ENCODE measurements around the gene C3orf62.
"Not testable (repeated sequence)": the region's sequence is repeated elsewhere in the genome, so short reads cannot be mapped to it uniquely, and the experiment has no call there.

The C3orf62 gene

DNA sequence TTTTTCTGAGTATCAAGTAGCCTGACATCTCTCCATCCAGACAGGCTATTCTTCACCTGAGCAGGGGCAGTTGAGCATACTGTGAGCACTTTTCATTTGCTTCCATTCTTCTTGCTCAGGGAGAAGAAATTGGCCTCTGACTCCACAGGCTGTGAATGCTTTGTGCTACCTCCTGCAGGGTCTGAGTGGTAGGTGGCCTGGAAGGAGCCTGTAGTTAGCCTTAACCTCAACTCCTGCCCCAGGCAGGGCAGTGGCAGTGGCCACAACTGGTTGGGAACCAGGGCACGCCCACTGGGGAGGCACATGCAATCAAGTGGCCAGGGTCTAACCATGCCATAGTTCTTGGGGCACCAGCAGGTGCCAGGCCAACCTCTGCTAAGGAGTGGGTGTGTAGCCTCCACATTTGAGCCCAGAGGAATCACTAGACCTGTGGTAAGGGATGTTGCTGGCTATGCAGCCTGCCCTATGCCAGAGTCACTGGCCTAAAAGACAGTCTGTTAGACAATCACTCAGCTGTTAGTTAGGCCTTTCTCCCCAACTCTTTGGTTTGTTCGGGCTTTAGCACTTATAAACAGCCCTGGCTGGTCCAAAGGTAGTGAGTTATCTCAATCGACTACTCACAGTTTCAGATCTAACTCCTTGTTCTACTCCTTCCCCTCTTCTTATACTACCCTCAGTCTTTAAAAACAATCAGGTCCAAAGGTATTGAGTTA is 7.4 kb downstream of the C3orf62 start:
- no peak for DNase-seq (ENCODE audit: low read depth)

DNA sequence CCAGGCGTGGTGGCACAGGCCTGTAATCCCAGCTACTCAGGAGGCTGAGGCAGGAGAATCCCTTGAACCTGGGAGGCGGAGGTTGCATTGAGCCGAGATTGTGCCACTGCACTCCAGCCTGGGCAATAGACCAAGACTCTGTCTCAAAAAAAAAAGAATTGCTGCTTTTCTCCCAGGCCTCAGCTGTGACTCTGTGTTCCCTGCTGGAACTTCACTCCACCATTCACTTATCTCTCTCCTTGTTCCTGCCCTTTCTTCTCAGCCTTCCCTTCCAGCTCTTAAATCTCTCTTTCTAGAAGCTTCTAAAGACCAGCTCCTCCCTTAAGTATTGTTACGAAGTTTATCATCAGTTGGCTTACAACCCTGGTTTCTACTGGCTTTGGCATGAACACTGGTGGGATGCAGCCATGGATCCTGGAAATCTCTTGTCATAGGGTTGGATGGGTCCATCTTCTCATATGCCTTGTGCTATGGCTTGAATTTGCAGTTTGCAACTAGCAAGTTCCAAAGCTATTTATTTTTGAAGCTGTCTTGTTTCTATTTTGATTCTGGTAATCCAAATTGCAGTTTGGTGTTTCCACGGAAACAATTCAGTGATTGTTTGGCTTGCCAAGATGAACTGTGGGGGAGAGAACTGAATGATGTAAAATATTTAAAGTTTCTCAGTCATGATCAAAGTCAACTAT is 10.5 kb downstream of the C3orf62 start:
- DNase-seq (ENCODE audit: low read depth), result no peak

DNA sequence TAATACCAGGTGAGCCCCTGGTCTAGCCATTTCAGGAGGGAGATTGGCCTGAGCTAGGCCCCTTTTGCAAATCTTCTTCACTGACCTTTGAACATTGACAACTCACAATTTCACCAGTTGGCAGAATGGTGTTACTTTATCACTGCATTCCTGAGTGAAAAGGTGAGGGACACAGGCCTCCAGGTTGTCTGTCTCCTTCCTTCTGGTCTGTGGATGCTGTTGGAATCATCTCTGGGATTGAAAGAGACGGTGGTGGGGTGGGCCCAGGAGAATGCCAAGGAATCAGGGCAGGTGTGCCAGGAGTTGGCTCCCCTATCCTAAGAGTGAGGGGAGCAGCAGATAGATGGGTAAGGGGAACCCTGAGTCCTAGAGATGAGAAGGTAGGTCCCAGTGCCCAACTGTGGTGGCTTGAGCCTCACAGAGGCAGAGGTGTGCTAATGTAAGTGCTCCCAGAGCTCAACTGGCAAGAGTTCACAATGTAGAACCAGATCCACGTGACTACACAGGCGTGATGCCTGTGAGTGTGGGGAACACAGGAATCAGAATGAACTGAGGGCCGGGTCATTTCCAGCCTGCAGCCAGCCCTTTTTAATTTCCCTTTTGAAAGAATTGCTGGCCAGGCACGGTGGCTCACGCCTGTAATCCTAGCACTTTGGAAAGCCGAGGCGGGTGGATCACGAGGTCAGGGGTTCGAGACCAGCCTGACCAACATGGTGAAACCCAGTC is 11.2 kb downstream of the C3orf62 start:
- DNase-seq (ENCODE audit: low read depth), result no peak

DNA sequence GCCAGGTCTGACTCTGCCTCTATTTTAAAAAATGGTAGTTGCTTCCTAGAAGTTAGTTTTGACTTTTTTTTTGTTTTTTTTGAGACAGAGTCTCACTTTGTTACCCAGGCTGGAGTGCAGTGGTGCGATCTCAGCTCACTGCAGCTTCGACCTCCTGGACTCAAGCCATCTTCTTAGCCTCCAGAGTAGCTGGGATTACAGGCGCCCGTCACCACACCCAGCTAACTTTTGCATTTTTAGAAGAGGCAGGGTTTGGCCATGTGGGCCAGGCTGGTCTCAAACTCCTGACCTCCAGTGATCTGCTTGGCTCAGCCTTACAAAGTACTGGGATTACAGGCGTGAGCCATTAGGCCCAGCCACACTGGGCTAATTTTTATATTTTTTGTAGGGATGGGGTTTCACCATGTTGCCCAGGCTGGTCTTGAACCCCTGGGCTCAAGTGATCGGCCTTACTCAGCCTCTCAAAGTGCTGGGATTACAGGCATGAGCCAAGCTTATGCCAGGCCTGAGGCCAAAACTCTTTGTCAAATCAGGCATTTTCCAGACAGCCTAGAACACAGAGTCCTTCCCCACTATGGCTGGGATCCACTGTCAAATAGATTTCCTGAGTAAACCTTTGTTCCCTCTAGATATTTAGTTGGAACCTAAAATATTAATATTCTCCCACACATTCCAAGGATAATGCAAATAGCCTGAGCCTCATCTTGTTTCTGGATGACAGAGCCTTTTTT is 13.7 kb downstream of the C3orf62 start:
- no peak for DNase-seq (ENCODE audit: low read depth)

DNA sequence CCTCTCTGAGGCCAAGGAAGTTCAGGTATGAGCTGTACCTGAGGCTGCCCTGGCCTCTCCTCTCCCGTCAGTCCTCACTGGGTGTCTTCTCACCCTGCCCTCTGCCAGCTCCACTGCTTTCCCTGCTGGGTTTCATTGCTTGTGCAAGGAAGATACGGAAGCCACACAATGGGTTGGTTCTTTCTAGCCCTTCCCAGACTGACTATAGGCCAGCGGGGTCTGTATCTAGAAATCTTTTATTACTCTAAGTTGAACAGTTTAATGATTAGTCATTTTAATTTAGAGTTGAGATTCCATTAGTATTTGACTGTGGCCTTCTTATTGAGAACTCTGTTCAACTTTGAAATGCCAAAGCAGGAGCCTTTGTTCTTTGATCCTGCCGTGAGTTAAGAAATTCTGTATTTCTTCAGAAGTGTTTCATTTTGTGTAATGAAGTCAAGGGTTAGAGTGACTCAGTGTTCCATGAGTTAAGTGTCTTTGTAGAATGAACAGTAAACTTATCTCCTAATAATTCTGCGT is 16.2 kb downstream of the C3orf62 start:
- no peak for DNase-seq (ENCODE audit: low read depth)

DNA sequence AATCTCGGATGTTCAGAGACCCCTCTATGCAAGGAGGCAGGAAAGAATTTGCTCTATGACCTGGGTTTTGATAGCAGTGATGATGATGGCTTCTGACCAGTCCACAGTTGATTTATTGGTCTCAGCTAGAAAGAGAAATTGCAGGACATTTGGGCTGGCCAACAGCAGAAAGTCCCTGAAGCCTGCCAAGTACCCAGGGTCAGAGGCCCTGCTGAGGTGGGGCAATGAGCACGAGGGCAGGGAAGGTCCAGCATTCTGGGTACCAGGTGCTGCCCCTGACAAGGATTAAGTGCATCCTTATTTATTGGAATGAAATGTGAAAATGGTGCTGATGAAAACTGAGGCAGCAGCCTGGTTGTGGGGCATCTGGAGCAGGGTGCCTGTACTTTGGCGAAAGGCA is 19.8 kb downstream of the C3orf62 start:
- DNase-seq (ENCODE audit: low read depth), result no peak

DNA sequence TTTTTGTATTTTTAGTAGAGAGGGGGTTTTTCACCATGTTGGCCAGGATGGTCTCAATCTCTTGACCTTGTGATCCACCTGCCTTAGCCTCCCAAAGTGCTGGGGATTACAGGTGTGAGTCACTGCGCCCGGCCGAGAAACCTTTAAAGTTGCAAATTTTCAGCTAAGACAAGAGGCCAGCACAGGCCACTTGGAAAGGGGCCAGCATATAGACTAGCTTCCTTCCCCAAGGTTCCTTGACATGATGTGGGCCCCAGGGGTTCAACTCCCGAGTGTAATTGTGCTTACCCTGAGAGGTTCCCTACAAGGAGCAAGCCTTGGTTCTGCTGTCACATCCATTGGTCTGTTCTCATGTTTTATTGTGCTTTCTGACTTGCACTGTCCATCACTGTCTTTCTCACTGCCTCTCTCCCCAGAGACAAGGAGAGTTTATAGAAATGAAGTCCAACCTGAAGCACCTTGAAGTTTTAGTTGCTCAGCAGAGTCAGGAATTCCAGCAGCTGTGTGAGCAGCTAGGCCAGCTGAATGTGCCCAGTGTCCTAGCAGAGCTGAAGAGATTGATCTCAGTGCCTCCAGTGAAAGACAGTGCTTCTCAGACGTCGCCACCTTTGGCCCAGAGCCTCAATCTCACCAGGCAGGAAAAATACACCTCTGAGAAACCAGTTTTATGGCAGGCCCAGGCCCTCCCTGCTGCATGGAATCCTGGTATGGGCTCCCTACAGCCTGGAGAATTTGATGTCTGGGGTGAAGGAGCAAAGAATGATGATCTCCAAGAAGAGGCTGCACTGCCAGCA is 21.1 kb downstream of the C3orf62 start:
- DNase-seq (ENCODE audit: low read depth), result no peak

GRCh38 chr3:49255112-49255511 is 21.9 kb downstream of the C3orf62 start:
- DNase-seq (ENCODE audit: low read depth), result no peak

DNA sequence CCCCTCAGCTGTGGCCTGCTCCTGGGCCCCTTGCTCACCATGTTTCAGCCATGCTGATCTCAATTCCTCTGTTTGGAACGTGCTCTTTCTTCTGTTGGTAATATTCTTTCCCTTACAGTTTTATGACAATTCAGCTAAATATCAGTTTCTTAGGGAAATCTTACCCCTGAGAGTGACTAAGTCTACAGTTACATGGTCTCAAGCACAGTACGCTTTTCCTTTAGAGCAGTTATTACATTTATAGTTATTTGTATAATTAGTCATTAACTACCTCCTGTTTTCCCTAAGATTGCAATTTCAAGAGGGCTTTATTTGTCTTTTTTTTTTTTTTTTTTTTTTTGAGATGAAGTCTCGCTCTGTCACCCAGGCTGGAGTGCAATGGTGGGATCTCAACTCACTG is 23.5 kb downstream of the C3orf62 start:
- DNase-seq (ENCODE audit: low read depth), result no peak

DNA sequence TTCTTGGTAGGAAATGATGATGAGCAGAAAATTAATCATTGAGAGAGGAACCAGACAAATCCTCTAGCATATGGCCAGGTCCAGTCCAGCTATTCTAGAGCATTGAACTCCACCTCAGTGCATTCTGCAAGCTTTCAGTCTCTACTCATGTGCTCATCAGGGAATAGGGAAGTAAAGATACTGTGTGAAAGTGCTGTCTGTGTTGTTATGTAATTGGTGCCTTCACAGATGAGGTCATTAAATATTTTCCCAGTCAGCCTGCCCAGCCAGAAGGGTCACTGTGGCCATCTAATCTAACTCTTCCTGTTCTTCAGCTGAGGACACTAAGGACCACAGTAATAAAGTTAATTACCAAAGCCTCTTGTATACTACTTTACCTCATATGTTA is 28.2 kb downstream of the C3orf62 start:
- no peak for DNase-seq (ENCODE audit: low read depth)

DNA sequence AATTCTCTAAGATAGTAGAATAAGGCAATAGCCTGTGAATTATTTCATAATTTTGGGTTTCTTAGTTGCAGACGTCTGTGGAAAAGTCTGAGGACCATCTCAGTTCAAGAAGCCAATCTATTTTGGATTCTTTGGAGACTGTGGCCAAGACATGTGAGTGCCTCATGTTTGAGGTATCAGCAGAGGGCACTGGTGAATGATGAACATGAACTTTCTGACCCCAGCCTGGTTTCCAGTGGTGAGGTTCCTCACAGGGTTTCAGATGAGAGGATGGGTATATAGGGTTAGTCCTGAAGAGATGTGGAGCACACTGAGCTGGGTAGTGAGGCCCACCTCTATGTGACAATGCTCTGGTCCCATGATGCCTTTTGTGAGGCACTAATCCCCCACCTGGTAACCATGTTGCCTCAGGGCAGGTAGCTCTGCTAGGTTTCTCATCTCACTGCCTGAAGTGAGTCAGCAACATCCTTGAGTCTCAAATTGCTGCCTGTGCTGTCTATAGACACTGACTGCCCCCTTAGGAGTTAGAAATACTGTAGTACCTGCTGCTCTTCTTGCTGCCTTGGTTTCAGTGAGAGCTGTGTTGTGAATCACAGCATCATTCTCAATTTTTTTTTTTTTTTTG is 32.3 kb downstream of the C3orf62 start:
- DNase-seq (ENCODE audit: low read depth), result no peak

- DNase-seq (ENCODE audit: low read depth), result not testable (repeated sequence)
Observed at GRCh38 chr3:49240091-49240490, 36.9 kb downstream of the C3orf62 start.

DNA sequence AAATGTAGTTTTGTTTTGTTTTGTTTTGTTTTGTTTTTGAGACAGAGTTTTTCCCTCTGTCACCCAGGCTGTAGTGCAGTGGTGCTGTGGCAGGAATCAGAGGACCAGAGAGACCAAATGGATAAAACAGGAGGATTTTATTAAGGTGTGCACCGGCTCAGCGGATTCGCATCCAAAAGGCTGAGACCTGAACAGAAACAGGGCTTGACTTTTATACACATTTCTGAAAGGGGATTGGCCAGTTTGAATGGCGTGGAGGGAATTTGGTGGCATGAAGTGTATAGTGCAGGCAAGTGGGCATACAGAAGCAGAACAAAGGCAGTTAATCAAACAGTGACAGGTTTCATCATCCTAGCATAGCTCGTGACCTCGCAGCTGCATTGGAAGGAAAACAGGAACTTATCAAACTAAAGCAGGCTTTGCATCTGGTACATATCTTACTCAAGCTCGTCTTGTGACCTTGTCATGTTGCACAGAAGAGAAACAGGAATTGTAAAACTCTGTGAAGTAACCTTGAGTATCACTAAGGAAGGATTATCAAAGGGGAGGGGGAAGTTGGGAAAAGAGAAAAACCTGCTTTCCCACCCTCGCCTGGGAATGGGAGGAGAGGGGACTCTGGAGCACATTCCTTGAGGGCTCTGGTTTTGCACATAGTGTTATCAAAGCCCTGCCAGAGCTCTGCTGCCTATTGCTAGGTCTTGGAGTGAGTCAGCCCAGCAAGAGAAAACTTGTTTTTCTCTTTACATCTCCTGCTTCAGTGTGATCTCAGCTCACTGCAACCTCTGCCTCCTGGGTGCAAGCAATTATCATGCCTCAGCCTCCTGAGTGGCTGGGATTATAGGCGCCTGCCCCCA is 38.5 kb downstream of the C3orf62 start:
- no peak for DNase-seq (ENCODE audit: low read depth)

DNA sequence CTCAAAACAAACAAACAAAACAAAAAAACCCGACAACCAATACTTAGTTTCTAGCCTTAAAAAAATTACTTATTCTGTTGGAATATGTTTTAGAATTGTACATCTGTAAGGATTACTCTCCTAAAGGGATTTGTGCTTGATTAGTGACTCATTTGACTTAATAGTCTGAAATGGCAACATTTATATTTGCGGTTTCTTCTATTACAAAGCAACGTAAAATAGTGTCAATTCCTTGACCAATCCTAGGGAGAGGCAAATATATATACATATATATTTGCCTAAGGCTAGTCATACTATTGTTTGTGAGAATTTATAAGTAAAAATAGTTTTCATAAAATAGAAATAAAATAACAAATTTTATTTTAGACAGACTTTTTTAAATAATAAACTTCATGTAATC is 39.7 kb downstream of the C3orf62 start:
- no peak for DNase-seq (ENCODE audit: low read depth)

DNA sequence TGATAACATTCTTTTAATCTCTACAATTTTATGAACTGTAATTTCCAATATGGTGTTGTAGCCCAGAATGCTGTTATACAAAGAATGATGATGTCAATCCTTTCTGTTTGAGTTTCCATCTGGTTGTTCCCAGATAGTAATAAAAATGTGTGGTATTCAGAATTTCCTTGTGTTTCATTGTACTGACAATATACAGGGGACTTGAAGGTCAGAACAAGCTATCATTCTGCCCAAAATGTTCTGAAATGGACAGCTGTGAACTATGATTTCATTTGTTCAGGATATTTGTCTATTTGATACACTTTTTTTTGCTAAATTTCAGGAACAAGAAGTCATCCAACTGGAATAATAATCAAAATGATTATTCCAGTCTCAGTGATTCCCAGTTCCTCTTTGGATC is 40.8 kb downstream of the C3orf62 start:
- no peak for DNase-seq (ENCODE audit: low read depth)

- not testable (repeated sequence) for DNase-seq (ENCODE audit: low read depth)
Observed at GRCh38 chr3:49228817-49229216, 48.2 kb downstream of the C3orf62 start.

DNA sequence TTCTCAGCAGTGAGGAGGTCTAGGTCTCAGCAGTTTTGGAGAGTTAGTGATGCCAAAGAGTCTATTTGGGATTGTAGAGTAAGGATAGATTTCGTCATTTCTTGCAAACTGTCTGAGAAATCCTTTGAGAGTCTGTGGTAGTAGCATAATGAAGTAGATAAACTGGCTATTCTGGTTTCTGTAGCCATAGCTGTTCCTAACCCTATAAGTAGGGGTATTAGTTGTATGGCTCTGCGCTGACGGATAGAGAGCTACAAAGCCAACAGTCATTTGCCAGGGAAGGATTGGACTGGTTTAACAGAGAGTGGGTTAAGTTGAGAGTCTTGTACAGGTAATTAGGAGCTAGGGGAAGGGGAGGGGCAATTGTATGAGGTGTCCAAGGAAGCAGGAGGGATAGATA is 55.0 kb downstream of the C3orf62 start:
- no peak for DNase-seq (ENCODE audit: low read depth)

DNA sequence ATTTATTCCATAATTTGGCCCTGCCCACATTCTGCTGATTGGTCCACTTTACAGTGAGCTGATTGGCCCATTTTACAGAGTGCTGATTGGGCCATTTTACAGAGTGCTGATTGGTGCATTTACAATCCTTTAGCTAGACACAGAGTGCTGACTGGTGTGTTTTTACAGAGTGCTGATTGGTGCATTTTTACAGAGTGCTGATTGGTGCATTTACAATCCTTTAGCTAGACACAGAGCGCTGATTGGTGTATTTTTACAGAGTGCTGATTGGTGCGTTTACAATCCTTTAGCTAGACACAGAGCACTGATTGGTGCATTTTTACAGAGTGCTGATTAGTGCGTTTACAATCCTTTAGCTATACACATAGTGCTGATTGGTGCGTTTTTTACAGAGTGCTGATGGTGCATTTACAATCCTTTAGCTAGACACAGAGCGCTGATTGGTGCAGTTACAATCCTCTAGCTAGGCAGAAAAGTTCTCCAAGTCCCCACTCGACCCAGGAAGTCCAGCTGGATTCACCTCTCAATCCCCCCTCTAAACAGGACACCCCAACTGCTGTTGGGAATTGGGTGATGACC is 56.0 kb downstream of the C3orf62 start:
- DNase-seq (ENCODE audit: low read depth), result not testable (repeated sequence)

DNA sequence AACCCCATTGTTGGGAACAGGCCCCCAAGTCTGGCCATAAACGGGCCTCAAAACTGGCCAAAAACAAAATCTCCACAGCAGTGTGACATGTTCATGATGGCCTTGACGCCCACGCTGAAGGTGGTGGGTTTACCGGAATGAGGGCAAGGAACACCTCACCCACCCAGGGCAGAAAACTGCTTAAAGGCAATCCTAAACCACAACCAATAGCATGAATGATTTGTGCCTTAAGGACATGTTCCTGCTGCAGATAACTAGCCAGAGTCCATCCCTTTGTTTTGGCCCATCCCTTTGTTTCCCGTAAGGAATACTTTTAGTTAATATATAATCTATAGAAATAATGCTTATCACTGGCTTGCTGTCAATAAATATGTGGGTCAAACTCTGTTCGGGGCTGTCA is 57.9 kb downstream of the C3orf62 start:
- no peak for DNase-seq (ENCODE audit: low read depth)
